ENCODE measurements around the gene ASTN2. TPM values are rescaled to one million over a fixed set of nuclear protein-coding genes. Genes with fewer than 3 reads are reported as not detected.

Gene ASTN2
- total RNA-seq, 2 experiments from 2014 or later, result 5.2 to 6.0 TPM

DNA sequence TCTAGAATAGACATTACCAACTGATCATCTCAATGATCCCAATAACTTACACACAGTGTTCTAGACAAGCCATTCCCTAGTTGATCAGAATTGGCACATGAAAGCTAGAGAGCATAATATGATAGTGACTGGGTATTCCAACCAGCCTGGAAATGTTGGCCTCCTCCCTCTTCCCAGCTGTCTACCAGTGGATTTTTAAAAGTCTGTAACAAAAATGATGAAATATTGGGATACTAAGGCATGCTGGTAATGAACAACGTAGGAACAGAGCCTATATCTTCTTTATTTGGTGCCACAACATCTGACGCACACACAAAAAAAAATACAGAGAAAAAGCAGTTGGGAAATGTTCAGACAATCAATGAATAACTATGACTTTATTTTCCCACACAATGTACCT, 692.9 kb downstream of the ASTN2 start:
- no peak overlapping the region for H3K27ac Mint-ChIP-seq
- no peaks in the 10 kb centered on the region for H3K9me3 Mint-ChIP-seq
- H3K36me3 Mint-ChIP-seq, result no peaks in the 10 kb centered on the region
- H3K4me3 Mint-ChIP-seq, result no peak overlapping the region
- peaks cover 2% of the 10 kb centered on the region for H3K27me3 Mint-ChIP-seq
- peaks cover 4% of the 10 kb centered on the region for H3K4me1 Mint-ChIP-seq
- POLR2A ChIA-PET, result no interaction called here
- DNase-seq, result no peak
- no peak for ATAC-seq (ENCODE audit: low read depth)

DNA sequence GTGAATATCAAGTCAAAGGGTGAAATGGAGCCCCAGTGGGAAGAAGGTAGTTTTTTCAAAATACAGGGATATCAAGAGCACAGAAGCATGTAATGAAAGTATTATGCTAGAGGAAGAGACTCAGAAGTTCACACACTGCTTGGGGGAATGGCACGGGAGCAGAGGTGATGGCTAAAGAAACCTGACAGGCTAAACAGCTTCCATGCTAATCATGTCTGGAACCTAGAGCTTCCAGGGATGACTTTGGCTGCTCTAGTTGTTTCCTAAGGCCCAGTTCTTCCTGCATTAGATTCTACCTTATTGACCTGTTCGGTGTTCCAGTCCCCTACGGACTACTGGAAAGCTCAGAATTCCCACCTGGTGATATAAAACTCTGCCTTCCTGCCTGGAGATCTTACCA, 693.4 kb downstream of the ASTN2 start:
- H3K4me3 Mint-ChIP-seq, result no peak overlapping the region
- no peaks in the 10 kb centered on the region for H3K9me3 Mint-ChIP-seq
- H3K4me1 Mint-ChIP-seq, result peaks cover 4% of the 10 kb centered on the region
- DNase-seq (no peak), ATAC-seq (ENCODE audit: low read depth) (no peak)
- peaks cover 2% of the 10 kb centered on the region for H3K27me3 Mint-ChIP-seq
- no peak overlapping the region for H3K27ac Mint-ChIP-seq
- H3K36me3 Mint-ChIP-seq, result no peaks in the 10 kb centered on the region
- POLR2A ChIA-PET, result no interaction called here

DNA sequence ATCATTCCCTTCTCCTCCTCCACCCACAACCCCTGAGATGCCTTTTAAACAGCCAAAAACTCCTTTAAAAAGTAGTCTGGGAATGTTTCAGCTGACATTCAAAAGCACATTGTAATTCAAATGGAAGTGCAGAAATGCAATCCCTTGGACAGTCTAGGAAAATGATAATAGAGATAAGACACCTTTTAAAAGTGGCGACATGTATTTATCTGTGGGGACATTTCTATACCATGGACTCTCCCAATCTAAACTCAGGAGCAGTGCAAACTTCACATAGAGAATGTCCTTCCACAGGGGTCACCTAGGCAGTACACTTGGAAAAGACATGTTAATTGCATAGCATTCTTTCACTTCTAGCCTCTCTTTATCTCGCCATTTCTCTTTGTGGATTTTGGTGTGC, 694.7 kb downstream of the ASTN2 start:
- no peak overlapping the region for H3K4me3 Mint-ChIP-seq
- no peak overlapping the region for H3K27ac Mint-ChIP-seq
- POLR2A ChIA-PET, result interaction anchor here (0.6 kb wide), 1 partner anchor 248 kb away, joined by 5 read pairs; no protein-coding TSS in a partner anchor
- peaks cover 4% of the 10 kb centered on the region for H3K4me1 Mint-ChIP-seq
- DNase-seq (no peak), ATAC-seq (ENCODE audit: low read depth) (no peak)
- H3K36me3 Mint-ChIP-seq, result no peaks in the 10 kb centered on the region
- no peaks in the 10 kb centered on the region for H3K9me3 Mint-ChIP-seq
- H3K27me3 Mint-ChIP-seq, result peaks cover 2% of the 10 kb centered on the region

DNA sequence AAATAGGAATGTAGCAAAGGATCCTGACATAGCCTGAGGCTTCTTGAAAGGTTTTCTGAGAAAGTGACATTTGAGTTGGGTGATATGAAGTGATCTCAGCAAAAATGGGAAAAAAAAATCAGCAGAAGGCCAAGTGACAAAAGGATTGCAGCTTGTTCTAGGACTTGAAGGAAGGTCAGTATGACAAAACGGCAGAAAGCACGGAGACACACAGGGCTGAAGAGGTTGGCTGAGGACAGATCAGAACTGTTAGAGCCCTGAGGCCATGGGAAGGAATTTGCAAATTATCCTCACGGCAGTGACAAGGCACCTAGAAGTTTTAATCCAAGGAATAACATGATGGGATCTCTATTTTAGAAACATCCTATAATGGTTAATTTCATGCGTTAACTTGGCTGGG, 696.7 kb downstream of the ASTN2 start:
- Mint-ChIP-seq H3K9me3 (no peaks in the 10 kb centered on the region), H3K4me1 (peaks cover 4% of the 10 kb centered on the region), H3K36me3 (no peaks in the 10 kb centered on the region), H3K4me3 (no peak overlapping the region), H3K27me3 (peaks cover 2% of the 10 kb centered on the region), H3K27ac (no peak overlapping the region)
- DNase-seq (no peak), ATAC-seq (ENCODE audit: low read depth) (no peak)
- POLR2A ChIA-PET, result no interaction called here

- H3K36me3 Mint-ChIP-seq, result no peaks in the 10 kb centered on the region
Observed at GRCh38 chr9:116717150-116717549, 697.7 kb downstream of the ASTN2 start.

GRCh38 chr9:116716438-116716837, 698.4 kb downstream of the ASTN2 start:
- H3K27ac Mint-ChIP-seq, result no peak overlapping the region
- H3K27me3 Mint-ChIP-seq, result peaks cover 2% of the 10 kb centered on the region
- POLR2A ChIA-PET, result no interaction called here
- no peaks in the 10 kb centered on the region for H3K36me3 Mint-ChIP-seq
- no peak for ATAC-seq (ENCODE audit: low read depth)
- H3K4me1 Mint-ChIP-seq, result peaks cover 4% of the 10 kb centered on the region
- H3K9me3 Mint-ChIP-seq, result no peaks in the 10 kb centered on the region
- DNase-seq, result no peak
- H3K4me3 Mint-ChIP-seq, result no peak overlapping the region

More at GRCh38 chr9:116717150-116717549, 697.7 kb downstream of the ASTN2 start:
- no peak for DNase-seq
- H3K4me1 Mint-ChIP-seq, result peaks cover 4% of the 10 kb centered on the region
- peaks cover 2% of the 10 kb centered on the region for H3K27me3 Mint-ChIP-seq
- no peak for ATAC-seq (ENCODE audit: low read depth)
- H3K9me3 Mint-ChIP-seq, result no peaks in the 10 kb centered on the region
- POLR2A ChIA-PET, result no interaction called here
- no peak overlapping the region for H3K4me3 Mint-ChIP-seq
- H3K27ac Mint-ChIP-seq, result no peak overlapping the region

GRCh38 chr9:116715751-116716150, 699.1 kb downstream of the ASTN2 start:
- Mint-ChIP-seq H3K36me3 (no peaks in the 10 kb centered on the region), H3K9me3 (no peaks in the 10 kb centered on the region), H3K4me1 (peaks cover 4% of the 10 kb centered on the region), H3K27ac (no peak overlapping the region), H3K4me3 (no peak overlapping the region), H3K27me3 (no peaks in the 10 kb centered on the region)
- no peak for DNase-seq
- ATAC-seq (ENCODE audit: low read depth), result no peak
- POLR2A ChIA-PET, result no interaction called here

DNA sequence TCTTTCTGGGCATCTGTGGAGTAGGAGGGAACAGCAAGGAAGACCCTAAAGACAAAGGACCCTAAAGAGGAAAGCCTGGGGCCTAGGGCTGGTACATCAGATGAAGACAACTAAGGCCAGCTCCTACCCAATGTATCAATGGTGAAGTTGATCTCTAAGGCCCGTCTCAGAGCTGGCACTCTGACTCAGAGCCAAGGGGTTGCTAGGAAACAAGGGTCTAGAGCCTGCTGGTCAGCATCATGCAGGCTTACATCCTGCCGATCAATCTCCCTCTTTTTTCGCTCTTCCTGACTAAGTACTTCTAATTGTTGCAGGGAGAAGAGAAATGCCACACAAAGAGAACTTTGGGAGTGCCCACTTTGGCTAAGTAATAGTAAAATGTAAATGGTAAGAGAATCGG, 701.6 kb downstream of the ASTN2 start:
- DNase-seq, result no peak
- no peak overlapping the region for H3K4me3 Mint-ChIP-seq
- no peaks in the 10 kb centered on the region for H3K36me3 Mint-ChIP-seq
- H3K9me3 Mint-ChIP-seq, result no peaks in the 10 kb centered on the region
- ATAC-seq (ENCODE audit: low read depth), result no peak
- peaks cover 4% of the 10 kb centered on the region for H3K4me1 Mint-ChIP-seq
- POLR2A ChIA-PET, result no interaction called here
- H3K27ac Mint-ChIP-seq, result no peak overlapping the region
- no peaks in the 10 kb centered on the region for H3K27me3 Mint-ChIP-seq

DNA sequence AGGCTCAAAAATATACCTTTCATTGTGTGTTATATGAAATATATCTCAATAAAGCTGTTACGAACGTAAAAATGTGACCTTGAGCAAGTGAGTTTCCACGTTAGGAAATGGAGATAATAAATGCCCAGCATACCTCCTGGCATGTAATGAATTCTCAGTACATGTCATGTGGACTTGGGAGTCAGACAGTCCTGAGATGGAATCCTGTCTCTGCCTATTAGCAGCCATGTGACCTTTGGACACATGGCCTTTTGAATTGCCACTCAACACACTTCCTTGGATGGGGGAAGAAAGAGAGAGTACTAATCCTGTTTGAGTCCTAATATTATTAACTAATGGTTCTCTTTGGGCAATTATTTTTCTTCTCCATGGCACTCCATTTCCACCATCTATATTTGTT, 702.1 kb downstream of the ASTN2 start:
- H3K9me3 Mint-ChIP-seq, result no peaks in the 10 kb centered on the region
- POLR2A ChIA-PET, result no interaction called here
- no peaks in the 10 kb centered on the region for H3K27me3 Mint-ChIP-seq
- ATAC-seq (ENCODE audit: low read depth), result no peak
- H3K4me1 Mint-ChIP-seq, result peaks cover 4% of the 10 kb centered on the region
- no peak for DNase-seq
- H3K36me3 Mint-ChIP-seq, result no peaks in the 10 kb centered on the region
- H3K4me3 Mint-ChIP-seq, result no peak overlapping the region
- H3K27ac Mint-ChIP-seq, result no peak overlapping the region

GRCh38 chr9:116706310-116707290, 708.3 kb downstream of the ASTN2 start:
- Mint-ChIP-seq H3K27me3 (no peaks in the 10 kb centered on the region), H3K9me3 (no peaks in the 10 kb centered on the region), H3K4me1 (peaks cover 5% of the 10 kb centered on the region), H3K4me3 (no peak overlapping the region), H3K27ac (no peak overlapping the region), H3K36me3 (peaks cover 12% of the 10 kb centered on the region)
- ATAC-seq (ENCODE audit: low read depth) (no peak), DNase-seq (no peak)
- POLR2A ChIA-PET, result no interaction called here

GRCh38 chr9:116705531-116705930, 709.3 kb downstream of the ASTN2 start:
- no peak for ATAC-seq (ENCODE audit: low read depth)
- POLR2A ChIA-PET, result no interaction called here

GRCh38 chr9:116704470-116704869, 710.4 kb downstream of the ASTN2 start:
- peaks cover 31% of the 10 kb centered on the region for H3K36me3 Mint-ChIP-seq
- H3K9me3 Mint-ChIP-seq, result peaks cover 6% of the 10 kb centered on the region
- peaks cover 13% of the 10 kb centered on the region for H3K4me1 Mint-ChIP-seq
- no peaks in the 10 kb centered on the region for H3K27me3 Mint-ChIP-seq
- H3K27ac Mint-ChIP-seq, result no peak overlapping the region
- no peak overlapping the region for H3K4me3 Mint-ChIP-seq
- ATAC-seq (ENCODE audit: low read depth), result no peak
- POLR2A ChIA-PET, result no interaction called here
- no peak for DNase-seq

More at GRCh38 chr9:116705531-116705930, 709.3 kb downstream of the ASTN2 start:
- Mint-ChIP-seq H3K4me1 (peaks cover 13% of the 10 kb centered on the region), H3K27ac (no peak overlapping the region), H3K4me3 (no peak overlapping the region), H3K27me3 (no peaks in the 10 kb centered on the region), H3K36me3 (peaks cover 21% of the 10 kb centered on the region), H3K9me3 (peaks cover 3% of the 10 kb centered on the region)
- no peak for DNase-seq

DNA sequence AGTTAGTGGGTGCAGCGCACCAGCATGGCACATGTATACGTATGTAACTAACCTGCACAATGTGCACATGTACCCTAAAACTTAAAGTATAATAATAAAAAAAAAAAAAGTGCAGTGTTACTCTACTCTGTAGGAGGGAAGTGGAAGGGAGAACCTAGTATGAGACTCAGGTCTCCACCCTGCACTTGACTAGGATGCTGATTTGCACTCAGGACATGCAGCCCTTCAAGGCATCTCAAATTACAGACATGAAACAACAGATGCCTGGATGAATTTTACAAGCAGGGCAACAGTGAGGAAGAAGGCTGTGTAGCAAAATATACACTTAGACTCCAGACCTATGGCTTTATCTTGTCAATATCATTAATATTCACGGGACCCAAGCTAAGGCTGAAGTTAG, 711.2 kb downstream of the ASTN2 start:
- POLR2A ChIA-PET, result no interaction called here

DNA sequence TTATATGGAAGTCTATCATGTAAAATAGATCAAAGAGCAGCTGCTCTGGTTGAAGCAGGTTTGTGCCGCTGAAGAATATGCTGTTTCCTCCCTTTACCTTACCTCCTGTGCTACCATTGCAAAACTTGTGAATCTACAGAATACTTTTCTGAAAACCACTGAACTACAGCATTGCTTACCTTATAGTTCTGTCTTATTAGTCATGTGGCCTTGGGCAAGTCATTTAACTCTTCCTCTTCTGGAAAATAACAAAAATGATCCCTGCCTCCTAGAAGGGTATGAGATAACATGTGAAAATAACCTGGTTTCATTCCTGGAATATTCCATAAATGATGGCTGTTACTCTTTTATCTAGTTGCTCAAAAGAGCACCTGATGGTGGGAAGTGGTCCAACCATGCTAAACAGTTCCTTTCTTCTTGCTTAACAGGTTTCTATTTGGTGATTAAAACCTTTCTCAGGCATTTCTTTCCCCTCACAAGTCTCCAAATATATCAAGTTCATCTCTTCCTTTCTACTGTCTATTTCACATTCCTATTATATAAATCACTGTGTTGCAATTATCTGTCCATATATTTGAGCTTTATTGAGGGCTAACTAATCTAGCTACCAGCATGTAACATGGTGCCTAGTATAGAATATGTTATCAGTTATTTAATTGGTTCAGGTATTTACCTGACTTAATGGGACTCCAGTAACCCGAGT, 712.8 kb downstream of the ASTN2 start:
- H3K4me1 Mint-ChIP-seq, result peaks cover 13% of the 10 kb centered on the region
- peaks cover 53% of the 10 kb centered on the region for H3K36me3 Mint-ChIP-seq
- H3K4me3 Mint-ChIP-seq, result no peak overlapping the region
- ATAC-seq (ENCODE audit: low read depth), result no peak
- H3K27ac Mint-ChIP-seq, result no peak overlapping the region
- POLR2A ChIA-PET, result no interaction called here
- peaks cover 6% of the 10 kb centered on the region for H3K9me3 Mint-ChIP-seq
- DNase-seq, result no peak
- no peaks in the 10 kb centered on the region for H3K27me3 Mint-ChIP-seq

More for the DNA sequence above, 711.2 kb downstream of the ASTN2 start:
- H3K4me1 Mint-ChIP-seq, result peaks cover 13% of the 10 kb centered on the region
- ATAC-seq (ENCODE audit: low read depth), result no peak
- peaks cover 6% of the 10 kb centered on the region for H3K9me3 Mint-ChIP-seq
- peaks cover 39% of the 10 kb centered on the region for H3K36me3 Mint-ChIP-seq
- DNase-seq, result no peak
- H3K4me3 Mint-ChIP-seq, result no peak overlapping the region
- H3K27me3 Mint-ChIP-seq, result no peaks in the 10 kb centered on the region
- no peak overlapping the region for H3K27ac Mint-ChIP-seq

All from activated naive CD8-positive, alpha-beta T cell treated with anti-CD3 and anti-CD28 coated beads, Interleukin-2, amount 10 ng/mL, durations not matched to agents 7 days and 5 days (primary cell).